Stimulated activated CD8-positive, alpha-beta memory T cell treated with anti-CD3 and anti-CD28 coated beads, Interleukin-7, amount 100 ng/mL, for 48 hours (primary cell): ENCODE data around the gene CLEC2D.
"Not testable (repeated sequence)": the region's sequence is repeated elsewhere in the genome, so short reads cannot be mapped to it uniquely, and the experiment has no call there.

ENCODE experiments used
- DNase-seq, 2 donors: peaks; one replicate each; pipeline ENCODE4 v3.0.0-alpha.2; 2020; ENCODE audit warnings: low read depth in 1 of 2; ENCODE audit errors: extremely low read depth in 1 of 2

CLEC2D gene

GRCh38 chr12:9699269-9699897 is 29.9 kb downstream of the CLEC2D start:
- DNase-seq: no peak

- no peak for DNase-seq
These were observed 30.5 kb downstream of the CLEC2D start for GRCh38 chr12:9699898-9700605.

- DNase-seq: no peak
These were observed 31.1 kb downstream of the CLEC2D start for GRCh38 chr12:9700606-9700956.

- no peak for DNase-seq
These were observed 32.1 kb downstream of the CLEC2D start for GRCh38 chr12:9701380-9702154.

GRCh38 chr12:9702255-9702654 is 32.7 kb downstream of the CLEC2D start:
- peak in 1 of 2 donors; percentile 35 for DNase-seq

- not testable (repeated sequence) for DNase-seq
These were observed 35.0 kb downstream of the CLEC2D start for GRCh38 chr12:9704561-9704960.

- no peak for DNase-seq
These were observed 36.7 kb downstream of the CLEC2D start for GRCh38 chr12:9706086-9706685.

- DNase-seq: no peak
These were observed 37.8 kb downstream of the CLEC2D start for GRCh38 chr12:9707356-9707755.

- DNase-seq: peak in 1 of 2 donors; percentile 43
These were observed 38.6 kb downstream of the CLEC2D start for GRCh38 chr12:9707864-9708808.

- DNase-seq: no peak
These were observed 39.3 kb downstream of the CLEC2D start for GRCh38 chr12:9708853-9709252.

GRCh38 chr12:9710584-9711375 is 41.3 kb downstream of the CLEC2D start:
- no peak for DNase-seq

- DNase-seq: no peak
These were observed 42.2 kb downstream of the CLEC2D start for GRCh38 chr12:9711664-9712063.

GRCh38 chr12:9713032-9713558 is 43.6 kb downstream of the CLEC2D start:
- DNase-seq: not testable (repeated sequence)

- DNase-seq: no peak
These were observed 47.8 kb downstream of the CLEC2D start for GRCh38 chr12:9717070-9717925.

GRCh38 chr12:9718968-9719367 is 49.5 kb downstream of the CLEC2D start:
- DNase-seq: no peak

GRCh38 chr12:9719790-9720189 is 50.3 kb downstream of the CLEC2D start:
- DNase-seq: no peak

GRCh38 chr12:9721394-9722092 is 52.0 kb downstream of the CLEC2D start:
- no peak for DNase-seq

GRCh38 chr12:9724023-9724422 is 54.5 kb downstream of the CLEC2D start:
- DNase-seq: no peak
